Activated T-cell treated with anti-CD3 and anti-CD28 coated beads, Interleukin-2, amount 50 U/mL, for 48 hours (primary cell): ENCODE measurements around the gene TRPV3.
"Not testable (repeated sequence)": the region's sequence is repeated elsewhere in the genome, so short reads cannot be mapped to it uniquely, and the experiment has no call there.

ENCODE experiments used
- DNase-seq, 2 experiments: peaks; one replicate each; pipeline ENCODE4 v3.0.0-alpha.2; 2020

The TRPV3 gene

GRCh38 chr17:3514873-3515272 is 42.7 kb downstream of the TRPV3 start:
- DNase-seq, result no peak

DNA sequence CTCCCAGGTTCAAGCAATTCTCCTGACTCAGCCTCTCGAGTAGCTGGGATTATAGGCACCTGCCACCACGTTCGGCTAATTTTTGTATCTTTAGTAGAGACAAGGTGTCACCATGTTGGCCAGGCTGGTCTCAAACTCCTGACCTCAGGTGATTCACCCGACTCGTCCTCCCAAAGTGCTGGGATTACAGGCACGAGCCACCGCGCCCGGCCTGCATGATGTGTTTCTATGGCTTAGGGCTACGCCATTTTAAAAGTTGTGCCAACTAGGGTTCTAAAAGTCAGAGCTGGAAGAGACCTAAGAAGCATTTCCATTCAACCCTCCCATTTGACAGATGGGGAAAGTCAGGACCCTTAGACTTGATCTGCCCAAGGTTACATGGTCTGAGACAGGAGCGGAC is 43.4 kb downstream of the TRPV3 start:
- DNase-seq, result not testable (repeated sequence)

GRCh38 chr17:3513305-3514035 is 44.1 kb downstream of the TRPV3 start:
- DNase-seq, result no peak

GRCh38 chr17:3512505-3513171 is 45.0 kb downstream of the TRPV3 start:
- DNase-seq, result no peak

- no peak for DNase-seq
Measured at GRCh38 chr17:3511852-3512504, 45.6 kb downstream of the TRPV3 start.

DNA sequence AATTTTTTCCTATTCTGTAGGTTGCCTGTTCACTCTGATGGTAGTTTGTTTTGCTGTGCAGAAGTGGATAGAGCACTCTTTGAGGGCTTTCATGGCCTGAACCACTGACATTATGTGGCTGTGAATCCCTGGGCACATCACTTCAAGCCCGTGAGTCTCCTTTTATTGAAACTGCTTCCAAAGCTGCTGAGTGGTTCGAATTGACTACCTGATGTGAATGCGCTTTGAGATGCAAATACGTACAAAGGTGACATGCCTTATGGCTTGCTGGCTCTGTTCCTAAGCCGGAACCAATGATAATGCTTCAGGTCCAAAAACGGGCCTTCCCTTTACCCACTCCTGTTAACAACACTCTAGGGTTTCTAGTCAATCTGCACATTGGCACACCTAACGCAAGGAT is 47.5 kb downstream of the TRPV3 start:
- no peak for DNase-seq

- DNase-seq, result no peak
Measured at GRCh38 chr17:3507869-3508268, 49.7 kb downstream of the TRPV3 start.

DNA sequence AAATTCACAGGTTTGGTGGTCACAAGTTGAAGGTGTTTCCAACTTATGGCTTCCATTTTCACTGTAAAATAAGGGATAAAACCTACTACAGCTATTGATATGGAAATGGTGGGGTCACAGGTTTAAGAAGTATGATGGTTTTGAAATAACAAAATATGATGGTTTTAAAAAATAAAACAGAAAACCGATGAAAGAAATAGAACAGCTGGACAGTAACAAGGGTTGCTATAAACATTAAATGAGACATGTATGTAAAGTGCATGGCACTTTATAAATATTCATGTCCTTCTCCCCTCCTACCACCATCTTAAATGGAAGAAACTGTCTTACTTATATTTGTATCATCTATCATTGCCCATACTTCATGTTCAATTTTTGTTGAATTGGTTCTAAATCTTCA is 50.5 kb downstream of the TRPV3 start:
- DNase-seq, result no peak

- DNase-seq, result no peak
Measured at GRCh38 chr17:3506054-3506453, 51.6 kb downstream of the TRPV3 start.

DNA sequence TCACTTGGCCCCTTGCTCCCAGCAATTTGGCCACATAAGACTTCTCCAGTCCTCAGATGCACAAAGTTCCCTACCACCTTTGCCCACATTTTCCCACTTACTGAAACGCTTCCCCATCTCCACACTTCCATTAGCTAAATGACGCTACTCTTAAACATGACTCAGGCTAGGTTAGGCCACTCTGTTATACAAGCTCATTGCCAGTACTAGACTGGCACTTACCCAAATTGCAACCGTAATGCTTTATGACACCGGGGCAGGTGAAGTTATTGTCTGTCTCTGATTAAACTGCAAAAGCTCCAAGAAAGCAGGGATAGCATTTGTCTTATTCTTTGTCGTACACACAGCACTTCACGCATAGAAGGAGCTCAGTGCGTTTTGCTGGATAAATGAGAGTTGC is 52.6 kb downstream of the TRPV3 start:
- DNase-seq, result no peak

- no peak for DNase-seq
Measured at GRCh38 chr17:3503285-3503684, 54.3 kb downstream of the TRPV3 start.

GRCh38 chr17:3502466-3502865 is 55.1 kb downstream of the TRPV3 start:
- DNase-seq, result no peak

DNA sequence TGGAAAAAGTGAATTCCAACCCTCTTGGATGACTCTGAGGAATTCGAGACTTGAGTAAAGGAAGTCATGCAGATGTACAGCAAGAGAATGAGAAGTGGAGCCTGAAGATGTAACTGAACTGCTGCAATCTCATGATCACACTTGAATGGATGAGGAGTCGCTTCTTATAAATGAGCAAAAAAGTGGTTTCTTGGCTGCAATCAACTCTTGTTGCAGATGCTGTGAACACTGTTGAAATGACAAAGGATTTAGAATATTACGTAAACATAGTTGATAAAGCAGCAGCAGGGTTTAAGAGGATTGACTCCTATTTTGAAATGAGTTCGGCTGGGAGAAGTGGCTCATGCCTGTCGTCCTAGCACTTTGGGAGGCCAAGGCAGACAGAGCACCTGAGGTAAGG is 56.3 kb downstream of the TRPV3 start:
- DNase-seq, result no peak

DNA sequence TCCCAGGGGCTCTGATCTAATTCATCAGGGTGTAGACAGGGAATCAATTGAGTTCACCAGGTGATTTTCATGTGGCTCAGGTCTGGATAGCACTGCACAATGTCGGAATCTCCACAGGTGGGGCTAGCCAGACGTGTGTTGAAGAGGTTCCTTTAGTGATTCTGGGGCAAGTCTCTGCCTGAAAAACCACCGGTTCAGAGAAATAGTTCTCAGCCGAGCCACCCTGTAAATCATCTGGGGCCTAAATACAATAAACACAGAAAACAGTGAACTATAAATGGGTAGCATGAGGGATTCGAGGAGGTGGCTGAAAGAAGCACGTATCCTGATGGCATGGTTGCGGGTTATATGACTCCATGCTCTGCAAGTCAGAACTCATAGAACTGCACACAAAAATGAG is 60.5 kb downstream of the TRPV3 start:
- no peak for DNase-seq

DNA sequence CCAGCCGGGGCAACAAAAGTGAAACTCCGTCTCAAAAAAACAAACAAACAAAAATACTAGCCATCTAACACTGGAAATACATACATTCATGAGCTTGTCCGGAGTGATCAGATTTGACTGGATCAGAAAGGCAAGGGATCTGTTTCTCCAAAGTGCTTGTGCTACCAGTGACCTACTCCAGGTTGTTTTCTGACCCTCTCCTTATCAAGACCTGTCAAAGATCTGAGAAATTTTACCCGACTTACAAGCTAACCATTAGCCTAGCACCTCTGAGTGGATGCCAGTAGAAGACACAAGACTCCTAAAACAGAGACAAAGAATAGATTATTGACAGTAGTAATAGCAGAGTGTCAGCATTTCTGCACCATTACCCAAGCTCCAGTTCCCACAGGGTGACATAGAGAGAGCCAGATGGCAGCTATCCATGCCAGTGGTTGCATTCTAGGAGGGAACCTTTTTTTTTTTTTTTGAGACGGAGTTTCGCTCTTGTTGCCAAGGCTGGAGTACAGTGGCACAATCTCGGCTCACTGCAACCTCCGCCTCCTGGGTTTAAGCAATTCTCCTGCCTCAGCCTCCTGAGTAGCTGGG is 72.0 kb downstream of the TRPV3 start:
- DNase-seq, result no peak

DNA sequence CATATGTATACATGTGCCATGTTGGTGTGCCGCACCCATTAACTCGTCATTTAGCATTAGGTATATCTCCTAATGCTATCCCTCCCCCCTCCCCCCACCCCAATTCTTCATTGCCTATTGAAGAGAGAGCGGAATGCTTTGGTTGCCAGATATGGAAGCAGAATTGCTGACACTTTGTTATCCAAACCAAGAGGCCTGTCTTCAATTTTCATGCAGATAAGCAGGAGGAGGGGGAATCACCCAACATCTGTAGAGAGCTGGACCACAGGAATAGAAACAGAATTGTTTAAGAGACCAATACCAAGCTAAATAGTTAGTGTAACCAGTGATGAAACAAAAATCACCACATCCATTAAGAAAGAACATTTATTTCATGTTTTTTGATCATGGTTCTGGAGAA is 74.8 kb downstream of the TRPV3 start:
- DNase-seq, result no peak

DNA sequence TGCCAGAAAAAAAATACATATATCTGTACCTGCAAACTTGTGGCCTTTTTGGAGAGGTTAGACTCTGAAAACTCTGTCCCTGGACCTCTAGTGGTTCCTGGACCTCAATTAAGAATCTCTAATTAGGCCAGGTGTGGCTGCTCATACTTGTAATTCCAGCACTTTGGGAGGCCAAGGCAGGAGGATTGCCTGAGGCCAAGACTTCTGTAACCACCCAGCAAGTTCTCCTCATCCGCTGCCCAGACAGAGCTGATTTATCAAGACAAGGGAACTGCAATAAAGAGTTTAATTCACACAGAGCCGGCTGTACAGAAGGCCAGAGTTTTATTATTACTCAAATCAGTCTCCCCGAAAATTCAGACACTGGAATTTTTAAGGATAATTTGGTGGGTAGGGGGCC is 77.6 kb downstream of the TRPV3 start:
- no peak for DNase-seq

DNA sequence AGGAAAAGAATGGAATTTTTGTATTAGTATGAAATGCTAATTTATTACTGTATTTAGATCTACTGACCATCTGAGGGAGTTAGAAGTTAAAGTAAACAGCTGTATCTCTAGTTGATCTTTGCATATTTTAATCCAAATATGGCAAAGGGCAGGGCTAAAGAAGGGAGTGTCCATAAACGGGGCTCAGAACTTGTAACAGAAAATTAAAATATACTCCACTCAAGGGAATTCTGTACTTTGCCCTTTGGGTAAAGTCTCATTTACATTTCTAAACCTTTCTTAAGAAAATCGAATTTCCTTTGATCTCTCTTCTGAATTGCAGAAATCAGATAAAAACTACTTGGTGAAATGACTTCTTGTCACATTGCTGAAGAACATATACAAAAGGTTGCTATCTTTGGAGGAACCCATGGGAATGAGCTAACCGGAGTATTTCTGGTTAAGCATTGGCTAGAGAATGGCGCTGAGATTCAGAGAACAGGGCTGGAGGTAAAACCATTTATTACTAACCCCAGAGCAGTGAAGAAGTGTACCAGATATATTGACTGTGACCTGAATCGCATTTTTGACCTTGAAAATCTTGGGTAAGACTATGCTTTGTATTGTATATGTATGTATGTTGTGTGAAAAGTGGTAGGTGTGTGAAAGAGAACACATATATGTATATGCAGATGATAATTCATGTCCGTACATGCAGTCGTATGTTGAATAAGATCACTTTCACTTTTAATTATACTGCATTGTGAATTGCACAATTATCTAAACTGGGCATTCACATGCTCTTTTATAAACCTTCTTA is 81.6 kb downstream of the TRPV3 start, which contains the start of gene ASPA:
ASPA (plus strand) TSS at position 186 of the 799 bp plus-strand sequence; CDS start at position 349, 163 bp downstream.
- no peak for DNase-seq

DNA sequence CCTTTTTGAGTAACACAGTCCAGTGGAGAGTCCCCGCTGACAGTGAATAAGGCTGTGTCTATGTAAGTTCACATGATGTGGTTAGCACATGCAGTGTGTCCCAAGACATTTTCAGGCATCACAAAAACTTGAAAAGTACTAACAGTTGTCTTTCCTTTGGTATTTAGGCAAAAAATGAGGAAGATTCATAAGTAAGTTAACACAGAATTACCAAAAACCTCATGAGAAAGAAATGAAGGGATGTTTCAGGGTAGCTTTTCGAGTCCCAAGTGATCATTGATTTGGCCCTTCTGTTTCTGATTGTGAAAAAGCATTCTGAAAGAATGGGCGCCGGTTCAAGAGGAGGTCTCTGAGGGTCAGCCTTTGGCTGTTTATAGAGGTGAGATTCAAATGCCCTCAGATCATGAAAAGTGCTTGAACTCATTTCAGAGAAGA is 82.3 kb downstream of the TRPV3 start:
- no peak for DNase-seq

DNA sequence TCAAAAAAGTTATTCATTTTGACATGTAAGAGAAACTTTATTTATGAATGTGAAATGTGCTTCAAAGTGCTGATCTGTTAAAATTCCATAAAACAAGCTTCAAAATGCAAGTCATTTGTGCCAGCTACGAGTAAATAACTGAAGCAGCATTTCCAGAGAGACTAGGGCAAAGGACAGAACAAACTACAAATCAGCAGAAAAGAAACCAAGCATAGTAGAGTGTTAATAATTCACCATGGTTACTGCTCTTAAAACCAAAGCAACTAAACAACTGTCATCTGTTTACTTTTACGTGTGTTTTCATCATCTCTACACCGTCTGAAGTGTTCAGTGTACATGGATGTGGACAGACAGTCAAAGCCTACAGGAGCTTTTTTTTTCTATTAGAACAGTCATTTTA is 83.4 kb downstream of the TRPV3 start:
- DNase-seq, result no peak

DNA sequence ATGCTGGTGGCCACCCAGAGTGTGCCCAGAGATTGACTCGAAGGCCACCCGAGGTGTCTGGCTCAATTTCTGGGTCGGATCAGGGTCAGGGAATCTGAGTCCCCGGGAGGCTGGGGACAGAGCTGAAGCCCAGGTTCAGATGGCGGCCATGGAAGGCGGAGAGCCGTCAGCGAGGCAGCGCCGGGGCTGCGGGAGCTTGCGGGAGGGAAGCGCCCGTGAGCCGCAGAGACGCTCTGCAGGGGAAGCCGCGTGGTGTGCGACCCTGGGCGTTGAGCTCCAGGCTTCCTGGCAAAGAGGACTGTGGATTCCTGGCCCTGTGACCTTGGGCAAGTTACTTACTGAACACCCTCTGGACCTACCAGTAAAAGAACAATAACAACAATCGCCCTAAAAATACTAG is 85.5 kb downstream of the TRPV3 start:
- no peak for DNase-seq

- no peak for DNase-seq
Measured at GRCh38 chr17:3471599-3471998, 86.0 kb downstream of the TRPV3 start, which contains the start of gene SPATA22. TSS of gene SPATA22 (minus strand) at chr17:3471819. CDS start at chr17:3469325, 2,494 bp downstream.

DNA sequence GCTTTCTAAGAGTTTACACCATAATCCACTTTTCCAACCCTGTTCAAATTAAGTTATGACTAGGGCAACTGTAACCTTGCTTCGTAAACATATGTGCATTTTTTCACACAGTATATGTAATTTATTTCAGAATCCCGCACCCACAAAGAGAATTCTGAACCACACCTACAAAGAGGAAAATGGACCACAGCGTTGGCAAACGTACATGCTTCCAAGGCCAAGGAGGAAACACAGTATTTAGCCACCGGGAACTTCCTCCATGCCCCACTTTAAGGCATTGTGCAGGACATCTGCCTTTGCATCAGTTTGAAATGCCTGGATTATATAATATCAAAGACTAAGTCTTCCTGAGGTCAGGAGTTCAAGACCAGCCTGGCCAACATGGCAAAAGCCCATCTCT is 88.1 kb downstream of the TRPV3 start:
- no peak for DNase-seq
